Neural progenitor cell (in vitro differentiated cells): ENCODE results near the gene ENAH.

Source experiments
- EZH2 ChIP-seq: fragments of 200-600 bp; sonication (generic); IDR thresholded peaks from 2 replicates; pipeline ENCODE4 v1.6.1; 2017; ENCODE audit warnings: antibody characterized with exemption, mild to moderate bottlenecking, moderate library complexity
- TF ChIP-seq, protein P1 (sequence below): fragments of 200-600 bp; sonication (generic); IDR thresholded peaks from 2 replicates; pipeline ENCODE4 v1.5.1; 2017; ENCODE audit warnings: antibody characterized with exemption, mild to moderate bottlenecking

GRCh38 chr1:225693085-225693696 is 40.3 kb upstream of the ENAH start:
- TF ChIP-seq, protein P1, sequence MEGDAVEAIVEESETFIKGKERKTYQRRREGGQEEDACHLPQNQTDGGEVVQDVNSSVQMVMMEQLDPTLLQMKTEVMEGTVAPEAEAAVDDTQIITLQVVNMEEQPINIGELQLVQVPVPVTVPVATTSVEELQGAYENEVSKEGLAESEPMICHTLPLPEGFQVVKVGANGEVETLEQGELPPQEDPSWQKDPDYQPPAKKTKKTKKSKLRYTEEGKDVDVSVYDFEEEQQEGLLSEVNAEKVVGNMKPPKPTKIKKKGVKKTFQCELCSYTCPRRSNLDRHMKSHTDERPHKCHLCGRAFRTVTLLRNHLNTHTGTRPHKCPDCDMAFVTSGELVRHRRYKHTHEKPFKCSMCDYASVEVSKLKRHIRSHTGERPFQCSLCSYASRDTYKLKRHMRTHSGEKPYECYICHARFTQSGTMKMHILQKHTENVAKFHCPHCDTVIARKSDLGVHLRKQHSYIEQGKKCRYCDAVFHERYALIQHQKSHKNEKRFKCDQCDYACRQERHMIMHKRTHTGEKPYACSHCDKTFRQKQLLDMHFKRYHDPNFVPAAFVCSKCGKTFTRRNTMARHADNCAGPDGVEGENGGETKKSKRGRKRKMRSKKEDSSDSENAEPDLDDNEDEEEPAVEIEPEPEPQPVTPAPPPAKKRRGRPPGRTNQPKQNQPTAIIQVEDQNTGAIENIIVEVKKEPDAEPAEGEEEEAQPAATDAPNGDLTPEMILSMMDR = no peak
- TF ChIP-seq EZH2 = no peak
